Measurements from ENCODE around the gene RO60.

RO60 gene

GRCh38 chr1:193070942-193071341 lies 11.5 kb downstream of the RO60 start:
- H4K20me1 ChIP-seq (ENCODE audit: insufficient read depth, low read length), result peaks cover 3% of the 10 kb centered on the region; the same call in 1 of the 2 replicates
- H3K79me2 ChIP-seq (ENCODE audit: low read length), result peaks cover 59% of the 10 kb centered on the region
- no peaks in the 10 kb centered on the region for H3K27me3 ChIP-seq (ENCODE audit: low read depth, low read length)
- H3K4me3 ChIP-seq (ENCODE audit: low read length), result no peak overlapping the region
- TF ChIP-seq EZH2phosphoT487 (IDR thresholded peaks at IDR 0.05; ENCODE audit: low read depth) (no peak), CTCF (IDR thresholded peaks at IDR 0.05; ENCODE audit: low read depth, low read length) (no peak)
- peak overlapping the region; percentile 69 for H3K27ac ChIP-seq (ENCODE audit: low read length)
- H2AFZ ChIP-seq (ENCODE audit: low read depth, low read length), result no peak overlapping the region
- H3K9me3 ChIP-seq (ENCODE audit: insufficient read depth, low read length), result no peaks in the 10 kb centered on the region
- H3K4me1 ChIP-seq (ENCODE audit: low read length), result peaks cover 39% of the 10 kb centered on the region
- peaks cover 14% of the 10 kb centered on the region for H3K36me3 ChIP-seq (replicated peaks; ENCODE audit: low read depth, low read length)
- H3K9ac ChIP-seq (ENCODE audit: low read length), result no peak overlapping the region
- H3K4me2 ChIP-seq (ENCODE audit: low read length), result peak overlapping the region; percentile 42

GRCh38 chr1:193077991-193078390 lies 18.6 kb downstream of the RO60 start:
- Histone ChIP-seq H3K9me3 (ENCODE audit: insufficient read depth, low read length) (no peaks in the 10 kb centered on the region; the same call in none of the 2 replicates), H3K27me3 (ENCODE audit: low read depth, low read length) (no peaks in the 10 kb centered on the region), H3K9ac (ENCODE audit: low read length) (no peak overlapping the region), H3K79me2 (ENCODE audit: low read length) (peaks cover 12% of the 10 kb centered on the region; the same call in 1 of the 2 replicates), H3K4me1 (ENCODE audit: low read length) (peaks cover 7% of the 10 kb centered on the region), H2AFZ (ENCODE audit: low read depth, low read length) (no peak overlapping the region), H3K4me2 (ENCODE audit: low read length) (no peak overlapping the region), H3K27ac (ENCODE audit: low read length) (no peak overlapping the region), H3K36me3 (replicated peaks; ENCODE audit: low read depth, low read length) (peaks cover 59% of the 10 kb centered on the region), H4K20me1 (ENCODE audit: insufficient read depth, low read length) (no peaks in the 10 kb centered on the region), H3K4me3 (ENCODE audit: low read length) (no peak overlapping the region)
- TF ChIP-seq CTCF (IDR thresholded peaks at IDR 0.05; ENCODE audit: low read depth, low read length) (no peak), EZH2phosphoT487 (IDR thresholded peaks at IDR 0.05; ENCODE audit: low read depth) (no peak)

GRCh38 chr1:193079187-193079586 lies 19.8 kb downstream of the RO60 start:
- TF ChIP-seq CTCF (IDR thresholded peaks at IDR 0.05; ENCODE audit: low read depth, low read length), result no peak
- TF ChIP-seq EZH2phosphoT487 (IDR thresholded peaks at IDR 0.05; ENCODE audit: low read depth), result no peak
- Histone ChIP-seq H3K27me3 (ENCODE audit: low read depth, low read length) (no peaks in the 10 kb centered on the region), H3K4me3 (ENCODE audit: low read length) (no peak overlapping the region), H4K20me1 (ENCODE audit: insufficient read depth, low read length) (no peaks in the 10 kb centered on the region), H3K9me3 (ENCODE audit: insufficient read depth, low read length) (no peaks in the 10 kb centered on the region; the same call in none of the 2 replicates), H3K4me2 (ENCODE audit: low read length) (no peak overlapping the region), H3K79me2 (ENCODE audit: low read length) (peaks cover 7% of the 10 kb centered on the region; the same call in 1 of the 2 replicates), H3K27ac (ENCODE audit: low read length) (no peak overlapping the region), H2AFZ (ENCODE audit: low read depth, low read length) (no peak overlapping the region), H3K4me1 (ENCODE audit: low read length) (peaks cover 19% of the 10 kb centered on the region), H3K36me3 (replicated peaks; ENCODE audit: low read depth, low read length) (peaks cover 60% of the 10 kb centered on the region), H3K9ac (ENCODE audit: low read length) (no peak overlapping the region)

GRCh38 chr1:193083365-193084088 lies 24.1 kb downstream of the RO60 start:
- Histone ChIP-seq H3K27ac (ENCODE audit: low read length) (peak overlapping the region; percentile 61), H3K4me2 (ENCODE audit: low read length) (peak overlapping the region; percentile 35), H3K4me1 (ENCODE audit: low read length) (peaks cover 29% of the 10 kb centered on the region), H3K36me3 (replicated peaks; ENCODE audit: low read depth, low read length) (peaks cover 50% of the 10 kb centered on the region), H3K9me3 (ENCODE audit: insufficient read depth, low read length) (no peaks in the 10 kb centered on the region; the same call in 1 of the 2 replicates), H3K9ac (ENCODE audit: low read length) (no peak overlapping the region), H4K20me1 (ENCODE audit: insufficient read depth, low read length) (no peaks in the 10 kb centered on the region), H2AFZ (ENCODE audit: low read depth, low read length) (no peak overlapping the region), H3K79me2 (ENCODE audit: low read length) (no peaks in the 10 kb centered on the region), H3K27me3 (ENCODE audit: low read depth, low read length) (no peaks in the 10 kb centered on the region), H3K4me3 (ENCODE audit: low read length) (peak overlapping the region; percentile 11; the same call in 1 of the 2 replicates)
- no peak for TF ChIP-seq CTCF (IDR thresholded peaks at IDR 0.05; ENCODE audit: low read depth, low read length)
- no peak for TF ChIP-seq EZH2phosphoT487 (IDR thresholded peaks at IDR 0.05; ENCODE audit: low read depth)

Data from OCI-LY3 (cell line).